Testis (tissue), 3 donors: ENCODE data around the gene RUBCN. TPM values are rescaled to one million over a fixed set of nuclear protein-coding genes. Genes with fewer than 3 reads are reported as not detected.

Source experiments
- DNase-seq: peaks from one replicate; pipeline ENCODE4 v3.0.0-alpha.2; 2019
- H3K27ac ChIP-seq, 2 donors: fragments of 200-600 bp; sonication (generic); one replicate each; pipeline ENCODE4 v1.5.1; 2019
- H3K27me3 ChIP-seq: fragments of 200-600 bp; sonication (generic); one replicate; pipeline ENCODE4 v1.5.1; 2019
- H3K36me3 ChIP-seq: fragments of 200-600 bp; sonication (generic); one replicate; pipeline ENCODE4 v1.5.1; 2017; ENCODE audit warnings: low read depth; ENCODE audit errors: missing control alignments
- H3K4me1 ChIP-seq: fragments of 200-600 bp; sonication (generic); one replicate; pipeline ENCODE4 v1.5.1; 2019
- H3K4me3 ChIP-seq, 2 donors: fragments of 200-600 bp; sonication (generic); one replicate each; pipeline ENCODE4 v1.5.1; 2017 to 2019
- H3K9me3 ChIP-seq: fragments of 200-600 bp; sonication (generic); one replicate; pipeline ENCODE4 v1.5.1; 2017
- POLR2A ChIP-seq: fragments of 450-650 bp; IDR thresholded peaks from one replicate; pipeline ENCODE4 v1.6.1; 2017; ENCODE audit warnings: antibody characterized with exemption, mild to moderate bottlenecking, moderate library complexity
- WGBS, 2 donors: methylation state at CpG; one replicate each; pipeline ENCODE4 v1.1.5; 2018; 5-methylcytosine and 5-hydroxymethylcytosine counted together
- intact Hi-C: fragments of 100-400 bp; cut with DNase I; formaldehyde crosslinking; loops from one replicate; pipeline ENCODE4 v1.15.1; 2023; ENCODE audit warnings: low total_unique reads
- polyA plus RNA-seq: library from polyadenylated mRNA; stranded (reverse); fragments of 350-450 nt; fragmentation: Illumina TruSeq; extraction: RNeasy Lipid Tissue Mini Kit (QIAGEN cat#74804); gene quantifications from one replicate; pipeline ENCODE4 v1.2.3, GENCODE V29; 2014; ENCODE audit warnings: low read depth, low replicate concordance; ENCODE audit not compliant: insufficient read depth
- total RNA-seq, 2 donors: library from RNA; depleted of rRNA; stranded (reverse); fragments of >200 nt; gene quantifications; one replicate each; pipeline ENCODE4 v1.2.3, GENCODE V29; 2016
- TF ChIP-seq, protein P1 (sequence below), 3 experiments: fragments of 450-650 bp in 2 of 3; fragments of 200-600 bp in 1 of 3; sonication (generic) in 1 of 3; IDR thresholded peaks; one replicate each; pipeline ENCODE4 v1.5.1; 2016 to 2019; ENCODE audit warnings: antibody characterized with exemption in 3 of 3, mild to moderate bottlenecking in 2 of 3, moderate library complexity in 1 of 3

RUBCN gene
- total and polyA plus RNA-seq, 3 donors from 2014 or later, result 44.0 to 159 (median 150) TPM

- no peak for DNase-seq
- H3K27me3 ChIP-seq, result no peaks in the 10 kb centered on the region
- TF ChIP-seq, protein P1, sequence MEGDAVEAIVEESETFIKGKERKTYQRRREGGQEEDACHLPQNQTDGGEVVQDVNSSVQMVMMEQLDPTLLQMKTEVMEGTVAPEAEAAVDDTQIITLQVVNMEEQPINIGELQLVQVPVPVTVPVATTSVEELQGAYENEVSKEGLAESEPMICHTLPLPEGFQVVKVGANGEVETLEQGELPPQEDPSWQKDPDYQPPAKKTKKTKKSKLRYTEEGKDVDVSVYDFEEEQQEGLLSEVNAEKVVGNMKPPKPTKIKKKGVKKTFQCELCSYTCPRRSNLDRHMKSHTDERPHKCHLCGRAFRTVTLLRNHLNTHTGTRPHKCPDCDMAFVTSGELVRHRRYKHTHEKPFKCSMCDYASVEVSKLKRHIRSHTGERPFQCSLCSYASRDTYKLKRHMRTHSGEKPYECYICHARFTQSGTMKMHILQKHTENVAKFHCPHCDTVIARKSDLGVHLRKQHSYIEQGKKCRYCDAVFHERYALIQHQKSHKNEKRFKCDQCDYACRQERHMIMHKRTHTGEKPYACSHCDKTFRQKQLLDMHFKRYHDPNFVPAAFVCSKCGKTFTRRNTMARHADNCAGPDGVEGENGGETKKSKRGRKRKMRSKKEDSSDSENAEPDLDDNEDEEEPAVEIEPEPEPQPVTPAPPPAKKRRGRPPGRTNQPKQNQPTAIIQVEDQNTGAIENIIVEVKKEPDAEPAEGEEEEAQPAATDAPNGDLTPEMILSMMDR (IDR thresholded peaks at IDR 0.05), result no peak
- no peak for TF ChIP-seq POLR2A
- no peaks in the 10 kb centered on the region for H3K9me3 ChIP-seq
- H3K4me3 ChIP-seq, result no peak overlapping the region
- 78 to 82% methylated on average over 5 to 6 of the region's 6 CpGs for WGBS, 2 donors
- H3K36me3 ChIP-seq, result no peaks in the 10 kb centered on the region
- intact Hi-C loops, result no loop called here
- no peaks in the 10 kb centered on the region for H3K4me1 ChIP-seq
- H3K27ac ChIP-seq, result no peak overlapping the region
Measured at GRCh38 chr3:197687570-197687969, 49.1 kb downstream of the RUBCN start.

GRCh38 chr3:197686899-197687298 is 49.8 kb downstream of the RUBCN start:
- Histone ChIP-seq H3K27me3 (no peaks in the 10 kb centered on the region), H3K4me3 (no peak overlapping the region), H3K4me1 (no peaks in the 10 kb centered on the region), H3K36me3 (no peaks in the 10 kb centered on the region), H3K9me3 (no peaks in the 10 kb centered on the region), H3K27ac (no peak overlapping the region)
- 76 to 77% methylated on average over 4 of the region's 4 CpGs for WGBS, 2 donors
- no peak for DNase-seq
- intact Hi-C loops, result no loop called here
- TF ChIP-seq, protein P1 (IDR thresholded peaks at IDR 0.05), result no peak
- no peak for TF ChIP-seq POLR2A

DNA sequence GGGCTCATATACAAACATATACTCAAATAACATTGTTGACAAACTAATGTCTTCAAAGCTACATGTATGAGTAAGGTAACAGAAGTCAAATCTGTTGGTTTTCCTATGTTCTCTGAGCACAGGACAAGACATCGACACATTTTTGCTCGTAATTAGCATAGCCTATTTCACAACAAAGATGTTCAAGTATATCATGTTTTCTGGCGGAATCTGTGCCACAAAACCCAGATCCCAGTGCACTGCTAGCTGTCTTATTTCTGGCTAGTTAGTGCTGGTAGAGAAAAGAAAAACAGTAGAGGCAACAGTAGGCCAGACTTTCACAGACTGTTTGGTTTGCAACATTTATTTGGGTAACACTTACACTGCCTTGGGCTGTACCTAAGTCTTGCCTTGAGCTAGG is 51.2 kb downstream of the RUBCN start:
- WGBS, 2 donors, result 93 to 97% methylated on average over 3 of the region's 3 CpGs
- DNase-seq, result no peak
- no peaks in the 10 kb centered on the region for H3K9me3 ChIP-seq
- H3K4me1 ChIP-seq, result no peaks in the 10 kb centered on the region
- no peaks in the 10 kb centered on the region for H3K27me3 ChIP-seq
- TF ChIP-seq, protein P1 (IDR thresholded peaks at IDR 0.05), result no peak
- no peak for TF ChIP-seq POLR2A
- intact Hi-C loops, result no loop called here
- no peak overlapping the region for H3K4me3 ChIP-seq
- no peaks in the 10 kb centered on the region for H3K36me3 ChIP-seq
- H3K27ac ChIP-seq, result no peak overlapping the region

- WGBS, 2 donors, result 78 to 91% methylated on average over 8 to 13 of the region's 13 CpGs
Measured at GRCh38 chr3:197683191-197683590, 53.5 kb downstream of the RUBCN start.

GRCh38 chr3:197682713-197683112 is 54.0 kb downstream of the RUBCN start:
- Histone ChIP-seq H3K27ac (no peak overlapping the region), H3K4me1 (no peaks in the 10 kb centered on the region), H3K4me3 (no peak overlapping the region), H3K27me3 (no peaks in the 10 kb centered on the region), H3K36me3 (no peaks in the 10 kb centered on the region), H3K9me3 (no peaks in the 10 kb centered on the region)
- no peak for DNase-seq
- intact Hi-C loops, result no loop called here
- 94 to 96% methylated on average over 15 of the region's 15 CpGs for WGBS, 2 donors
- TF ChIP-seq POLR2A, result no peak
- TF ChIP-seq, protein P1 (IDR thresholded peaks at IDR 0.05), result no peak

More at GRCh38 chr3:197683191-197683590, 53.5 kb downstream of the RUBCN start:
- Histone ChIP-seq H3K27me3 (no peaks in the 10 kb centered on the region), H3K36me3 (no peaks in the 10 kb centered on the region), H3K27ac (no peak overlapping the region), H3K4me3 (no peak overlapping the region), H3K9me3 (no peaks in the 10 kb centered on the region), H3K4me1 (no peaks in the 10 kb centered on the region)
- no peak for DNase-seq
- intact Hi-C loops, result no loop called here
- TF ChIP-seq, protein P1 (IDR thresholded peaks at IDR 0.05), result no peak
- TF ChIP-seq POLR2A, result no peak
